ENCODE data around the gene FAM98B. TPM values are rescaled to one million over a fixed set of nuclear protein-coding genes. Genes with fewer than 3 reads are reported as not detected.

FAM98B gene
- total RNA-seq, 1 experiment from 2014 or later = 38.1 TPM

DNA sequence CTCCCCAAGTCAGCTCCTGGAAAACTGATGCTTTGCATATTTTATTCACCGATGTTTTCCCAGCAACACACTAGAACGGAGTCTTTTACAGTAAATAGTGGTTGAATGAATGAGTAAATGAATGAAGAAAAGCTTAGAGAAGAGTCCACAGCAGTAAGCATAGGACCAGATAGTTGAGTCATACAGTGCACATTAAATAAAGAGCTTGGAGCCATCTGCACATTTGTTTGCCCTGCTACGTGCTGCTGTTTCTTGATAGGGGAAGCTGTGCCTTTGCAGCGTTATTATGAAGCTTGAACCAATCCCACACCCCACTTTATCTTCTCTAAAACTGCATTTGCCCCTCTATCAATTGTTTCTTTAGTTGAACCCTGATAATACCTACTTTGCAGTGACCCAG is 1.2 kb downstream of the FAM98B start (continued):
- TF ChIP-seq, protein P1, sequence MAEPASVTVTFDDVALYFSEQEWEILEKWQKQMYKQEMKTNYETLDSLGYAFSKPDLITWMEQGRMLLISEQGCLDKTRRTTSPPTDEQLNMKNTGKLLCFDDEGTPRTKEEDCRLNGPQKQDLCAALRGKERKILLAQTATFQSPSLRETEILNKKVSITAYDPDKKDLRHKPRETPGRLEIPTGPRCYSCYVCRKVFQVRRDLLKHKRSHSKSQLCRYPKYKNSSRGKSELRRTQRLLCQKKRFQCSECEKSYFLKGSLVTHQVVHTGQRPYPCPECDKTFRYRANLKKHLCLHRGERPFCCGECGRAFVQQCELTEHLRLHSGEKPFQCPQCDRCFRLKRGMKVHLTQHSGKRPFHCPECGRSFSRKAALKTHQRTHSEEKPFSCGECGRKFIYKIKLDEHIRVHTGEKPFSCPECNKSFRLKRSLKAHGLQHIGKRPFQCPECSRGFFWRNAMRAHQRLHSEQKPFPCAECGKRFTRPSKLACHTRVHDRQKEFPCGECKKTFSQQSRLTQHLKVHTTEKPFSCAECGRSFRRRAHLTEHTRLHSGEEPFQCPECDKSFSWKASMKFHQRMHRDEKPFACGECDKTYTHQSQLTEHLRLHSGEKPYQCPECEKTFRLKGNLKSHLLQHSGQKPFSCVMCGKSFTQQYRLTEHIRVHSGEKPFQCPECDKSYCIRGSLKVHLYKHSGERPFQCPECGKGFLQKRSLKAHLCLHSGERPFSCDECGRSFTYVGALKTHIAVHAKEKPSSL (CRISPR knock-in tag; conservative IDR thresholded peaks at IDR 0.05) = no peak
- TF ChIP-seq SMAD3 (CRISPR knock-in tag; IDR thresholded peaks at IDR 0.05; ENCODE audit: borderline replicate concordance) = no peak
- no peak for TF ChIP-seq EMX1 (CRISPR knock-in tag; IDR thresholded peaks at IDR 0.05)
- TF ChIP-seq MXD4 (CRISPR knock-in tag; IDR thresholded peaks at IDR 0.05; ENCODE audit: borderline replicate concordance) = no peak
- TF ChIP-seq, protein P2, sequence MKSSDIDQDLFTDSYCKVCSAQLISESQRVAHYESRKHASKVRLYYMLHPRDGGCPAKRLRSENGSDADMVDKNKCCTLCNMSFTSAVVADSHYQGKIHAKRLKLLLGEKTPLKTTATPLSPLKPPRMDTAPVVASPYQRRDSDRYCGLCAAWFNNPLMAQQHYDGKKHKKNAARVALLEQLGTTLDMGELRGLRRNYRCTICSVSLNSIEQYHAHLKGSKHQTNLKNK (CRISPR knock-in tag; IDR thresholded peaks at IDR 0.05) = no peak
- TF ChIP-seq ZNF232 (CRISPR knock-in tag; IDR thresholded peaks at IDR 0.05) = no peak
- TF ChIP-seq NFYB (CRISPR knock-in tag; conservative IDR thresholded peaks at IDR 0.05; ENCODE audit: low read depth) = no peak
- TF ChIP-seq CTCF (IDR thresholded peaks at IDR 0.05) = no peak
- TF ChIP-seq ZNF671 (CRISPR knock-in tag; IDR thresholded peaks at IDR 0.05) = no peak
- no peak for TF ChIP-seq ETV6 (CRISPR knock-in tag; IDR thresholded peaks at IDR 0.05)

DNA sequence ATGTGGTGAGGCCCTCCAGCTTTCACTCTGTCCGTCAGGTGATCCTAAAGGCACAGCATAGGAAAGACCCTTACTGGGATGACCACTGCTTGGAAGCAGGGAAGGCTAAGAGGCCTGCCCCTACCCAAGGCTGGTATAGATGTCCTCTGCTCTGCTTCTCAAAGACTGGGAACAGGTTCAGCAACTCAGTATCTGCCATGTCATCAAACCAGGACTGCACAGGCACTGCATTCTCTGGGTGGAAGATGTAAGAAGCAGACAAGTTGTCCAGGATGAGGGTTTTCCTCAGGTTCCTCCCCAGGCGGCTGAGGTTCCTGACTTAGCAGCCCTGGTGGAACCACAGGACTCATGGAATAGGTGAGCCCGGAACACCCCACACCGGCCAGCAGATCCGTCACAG is 4.7 kb downstream of the FAM98B start:
- ATAC-seq (no peak), DNase-seq (ENCODE audit: low spot score) (no peak)
- CTCF ChIA-PET = interaction anchor here (1.0 to 1.5 kb wide), 2 partner anchors 17 to 105 kb away, joined by 4 to 7 read pairs; no protein-coding TSS in a partner anchor
- Mint-ChIP-seq H3K4me1 (peaks cover 19% of the 10 kb centered on the region), H3K27ac (no peak overlapping the region), H3K9me3 (no peaks in the 10 kb centered on the region), H3K36me3 (no peaks in the 10 kb centered on the region), H3K27me3 (ENCODE audit: low read depth) (no peaks in the 10 kb centered on the region), H3K4me3 (no peak overlapping the region)
- TF ChIP-seq USF1 (CRISPR knock-in tag; IDR thresholded peaks at IDR 0.05) = no peak
- POLR2A ChIA-PET = no interaction called here

DNA sequence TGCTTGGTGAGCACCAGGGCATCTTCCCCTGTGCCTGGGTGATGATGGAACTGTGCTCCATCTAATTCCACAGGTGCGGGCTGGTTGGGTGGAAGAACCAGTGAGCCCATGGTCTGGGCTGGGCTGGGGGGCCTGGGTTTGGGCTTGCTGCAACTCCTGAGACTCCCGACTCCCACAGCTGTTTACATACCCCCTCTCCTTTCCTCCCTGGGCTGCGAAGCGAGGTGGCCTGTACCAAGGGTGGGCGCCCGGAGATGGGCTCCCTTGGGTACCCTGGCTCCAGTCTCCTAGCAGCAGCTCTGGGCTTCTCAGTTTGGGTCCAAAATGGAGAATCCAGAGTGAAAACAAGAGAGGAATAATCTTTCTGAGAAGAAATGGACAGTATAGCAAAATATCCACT is 5.6 kb downstream of the FAM98B start:
- Mint-ChIP-seq H3K27me3 (ENCODE audit: low read depth) (no peaks in the 10 kb centered on the region), H3K27ac (no peak overlapping the region), H3K4me1 (peaks cover 19% of the 10 kb centered on the region), H3K9me3 (no peaks in the 10 kb centered on the region), H3K36me3 (no peaks in the 10 kb centered on the region), H3K4me3 (no peak overlapping the region)
- no peak for DNase-seq (ENCODE audit: low spot score)
- POLR2A ChIA-PET = no interaction called here
- no peak for TF ChIP-seq NR2C2 (CRISPR knock-in tag; IDR thresholded peaks at IDR 0.05)
- no peak for TF ChIP-seq IRF2 (CRISPR knock-in tag; IDR thresholded peaks at IDR 0.05; ENCODE audit: borderline replicate concordance, low read depth)
- TF ChIP-seq ZNF263 (CRISPR knock-in tag; IDR thresholded peaks at IDR 0.05; ENCODE audit: low read depth) = no peak
- no peak for TF ChIP-seq NR3C1 (CRISPR knock-in tag; conservative IDR thresholded peaks at IDR 0.05; ENCODE audit: low read depth)
- TF ChIP-seq JUN (CRISPR knock-in tag; IDR thresholded peaks at IDR 0.05) = no peak
- TF ChIP-seq ARID4B (CRISPR knock-in tag; IDR thresholded peaks at IDR 0.05; ENCODE audit: borderline replicate concordance) = no peak
- no peak for TF ChIP-seq SOX15 (CRISPR knock-in tag; IDR thresholded peaks at IDR 0.05)
- TF ChIP-seq ATF2 (CRISPR knock-in tag; IDR thresholded peaks at IDR 0.05; ENCODE audit: borderline replicate concordance, low read depth) = no peak
- TF ChIP-seq NFATC4 (CRISPR knock-in tag; IDR thresholded peaks at IDR 0.05) = no peak
- no peak for TF ChIP-seq CREM (CRISPR knock-in tag; IDR thresholded peaks at IDR 0.05)
- no peak for TF ChIP-seq ELF4 (CRISPR knock-in tag; IDR thresholded peaks at IDR 0.05; ENCODE audit: low read depth)
- ATAC-seq = no peak
- CTCF ChIA-PET = interaction anchor here (1.0 kb wide), 1 partner anchor 18 kb away, joined by 4 read pairs; no protein-coding TSS in a partner anchor
